NCI-H2227 (cell line): ENCODE measurements around the gene CATSPER2.
"Not testable (repeated sequence)": the region's sequence is repeated elsewhere in the genome, so short reads cannot be mapped to it uniquely, and the experiment has no call there.

ENCODE experiments used
- DNase-seq: peaks from one replicate; lab custom pipeline; 2025; ENCODE audit not compliant: unreplicated experiment; lab: John Stamatoyannopoulos, UW

Gene CATSPER2

DNA sequence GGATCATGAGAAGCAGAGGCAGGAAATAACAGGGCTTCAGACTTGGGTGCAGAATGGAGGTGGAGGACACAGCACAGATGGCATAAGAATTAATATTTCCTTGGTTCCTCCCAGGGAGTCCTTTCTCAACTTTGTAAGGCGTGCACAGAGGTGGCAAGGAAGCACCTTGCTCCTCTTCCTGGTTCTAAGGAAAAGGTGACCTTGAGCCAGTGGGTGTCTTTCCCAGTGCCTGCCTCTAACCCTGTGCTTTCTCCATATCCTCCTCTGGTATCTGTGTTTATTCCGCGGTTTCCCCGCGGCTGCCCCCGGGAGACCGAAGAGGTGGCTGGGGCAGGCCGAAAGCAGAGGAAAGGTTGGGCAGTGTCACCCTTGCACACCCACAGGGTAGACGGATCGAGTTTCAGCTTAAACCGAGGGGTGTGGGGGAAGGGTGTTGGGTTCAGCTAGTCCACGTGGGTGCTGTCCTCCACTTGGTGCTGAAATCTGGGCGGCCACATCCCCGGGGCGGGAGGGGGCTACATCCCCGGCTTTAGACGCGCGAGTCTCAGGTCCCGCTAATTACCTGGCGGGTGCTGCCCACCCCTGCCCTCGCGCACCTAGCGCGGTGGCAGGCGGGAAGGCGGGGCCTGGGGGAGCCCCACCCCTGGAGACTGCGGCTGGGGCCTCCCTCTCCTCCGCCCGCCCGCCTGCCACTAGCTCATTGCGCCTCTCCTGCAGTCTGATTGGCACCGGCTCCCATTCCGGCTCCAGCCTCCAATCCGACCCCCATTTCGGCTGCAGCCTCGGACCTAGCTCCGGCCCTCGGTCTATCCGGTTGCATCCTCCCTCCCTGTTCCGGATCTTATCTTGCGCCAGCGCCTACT lies 55.1 kb downstream of the CATSPER2 start, which contains the start of gene CKMT1B:
CKMT1B (plus strand) TSS at position 700 of the 863 bp plus-strand sequence. CDS start 192 bp downstream, outside the sequence.
- not testable (repeated sequence) for DNase-seq

DNA sequence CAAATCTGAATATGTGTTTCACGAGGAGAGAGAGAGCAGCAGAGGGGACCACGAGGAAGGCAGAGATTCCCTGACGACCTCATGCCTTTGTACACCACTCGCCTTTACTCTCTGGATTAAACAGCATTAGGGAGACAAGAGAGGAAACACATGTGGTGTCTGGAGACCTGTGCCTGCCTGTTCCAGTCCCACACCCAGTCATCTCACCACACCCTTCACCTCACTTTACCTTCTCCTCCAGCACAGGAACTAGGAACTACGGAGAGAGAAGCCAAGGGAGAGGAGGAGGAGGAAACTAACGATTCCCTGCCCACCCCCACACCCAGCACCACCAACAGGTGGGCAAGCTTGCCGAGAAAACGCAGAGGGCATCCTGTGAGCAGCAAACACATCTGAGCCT lies 55.8 kb downstream of the CATSPER2 start:
- DNase-seq = not testable (repeated sequence)

DNA sequence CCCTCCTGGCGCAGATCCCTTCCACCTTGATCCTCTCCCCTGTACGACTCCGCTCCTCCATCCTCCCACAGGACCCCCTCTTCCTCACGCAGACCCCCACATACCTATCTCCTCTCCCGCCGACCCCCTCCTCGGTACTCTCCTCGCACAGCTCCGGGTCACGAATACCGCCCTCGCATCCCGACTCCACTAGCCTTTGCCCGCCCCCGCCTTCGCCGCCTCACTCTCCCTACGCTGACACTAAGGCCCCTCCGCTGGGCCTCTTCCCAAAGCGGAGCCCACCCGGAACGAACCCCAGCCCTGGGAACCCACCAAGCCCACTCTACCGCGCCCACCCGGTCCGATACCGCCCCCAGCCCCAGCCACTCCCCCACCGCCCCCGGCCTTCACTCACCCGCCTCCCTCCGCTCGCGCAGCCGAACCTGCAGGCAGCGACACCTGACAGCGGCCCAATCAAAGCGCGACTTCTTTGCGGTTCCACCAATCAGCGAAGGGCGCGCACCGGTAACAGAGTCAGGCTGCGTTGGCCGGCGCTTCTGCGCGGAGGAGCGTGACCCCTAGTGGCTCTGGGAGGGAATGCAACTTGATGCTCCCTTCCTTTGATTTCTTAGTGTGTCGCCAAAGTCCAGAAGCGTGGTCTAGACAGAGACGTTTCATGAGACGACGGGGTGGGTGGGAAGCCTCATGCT lies 58.7 kb downstream of the CATSPER2 start, which contains the start of gene PPIP5K1:
PPIP5K1 (minus strand) TSS at position 431 of the 689 bp plus-strand sequence. CDS start 5,704 bp downstream, outside the sequence.
- DNase-seq = not testable (repeated sequence)
